LNCAP (cell line): Measurements from ENCODE around the gene COPS9.

Experiments used
- CTCF ChIP-seq: fragments of 450-650 bp; IDR thresholded peaks from 2 replicates; pipeline ENCODE4 v1.5.1; 2017; ENCODE audit warnings: mild to moderate bottlenecking

COPS9 gene

GRCh38 chr2:240089306-240089705 lies 46.8 kb downstream of the COPS9 start:
- no peak for TF ChIP-seq CTCF

- no peak for TF ChIP-seq CTCF
Observed at GRCh38 chr2:240086563-240086962, 49.5 kb downstream of the COPS9 start.
